Endothelial cell of umbilical vein (primary cell): Measurements from ENCODE around the gene CBLIF. TPM values are rescaled to one million over a fixed set of nuclear protein-coding genes. Genes with fewer than 3 reads are reported as not detected.

ENCODE experiments used
- BruUV-seq: library from RNA; stranded (reverse); fragments of 400-500 nt; replicated peaks from 2 replicates; lab custom pipeline; 2021; lab: Mats Ljungman, UMichigan
- CTCF ChIA-PET: fragments of 300-600, 350-600 bp; sonication (Branson Sonifier 250); formaldehyde crosslinking; loops from one replicate; lab custom pipeline; 2021; ENCODE audit warnings: antibody characterized with exemption, inconsistent platforms; lab: Charles Lee
- POLR2A ChIA-PET: fragments of 300-600, 350-600 bp; sonication (Branson Sonifier 250); formaldehyde crosslinking; loops from one replicate; lab custom pipeline; 2021; ENCODE audit warnings: antibody characterized with exemption, inconsistent platforms; lab: Charles Lee
- DNase-seq: peaks from one replicate; pipeline ENCODE4 v3.0.0-alpha.2; 2011; ENCODE audit warnings: low read depth, low spot score
- FAIRE-seq: peaks from 2 replicates; lab custom pipeline; 2011; peaks lifted over from hg19 to GRCh38; lab: Jason Lieb, UNC
- H2AFZ ChIP-seq: 2 replicates; pipeline ENCODE4 v1.6.0; 2012; ENCODE audit warnings: low read depth, low read length, control low read depth, inconsistent platforms
- H3K27ac ChIP-seq: 2 replicates; pipeline ENCODE4 v1.5.1; 2011; ENCODE audit warnings: low read depth, mild to moderate bottlenecking, control low read depth, low read length, moderate library complexity; ENCODE audit not compliant: insufficient read depth
- H3K27me3 ChIP-seq, 2 experiments: 2 replicates each; pipeline versions ENCODE4 v1.6.0 to v1.6.1; 2011; ENCODE audit warnings: low read length in 2 of 2, mixed read lengths in 1 of 2; ENCODE audit not compliant: control insufficient read depth in 2 of 2, insufficient read depth in 2 of 2
- H3K36me3 ChIP-seq, 2 experiments: 2 replicates in 1 of 2; 3 replicates in 1 of 2; pipeline ENCODE4 v1.5.1; 2011; ENCODE audit warnings: low read length in 2 of 2, mild to moderate bottlenecking in 1 of 2, moderate library complexity in 1 of 2; ENCODE audit not compliant: control insufficient read depth in 2 of 2, insufficient read depth in 2 of 2; ENCODE audit errors: extremely low read depth in 1 of 2
- H3K4me1 ChIP-seq: 3 replicates; pipeline ENCODE4 v1.5.1; 2011; ENCODE audit warnings: mild to moderate bottlenecking, low read length; ENCODE audit not compliant: control insufficient read depth, insufficient read depth; ENCODE audit errors: extremely low read depth
- H3K4me2 ChIP-seq: 2 replicates; pipeline ENCODE4 v1.6.1; 2011; ENCODE audit warnings: low read length, control low read depth, mixed read lengths; ENCODE audit not compliant: insufficient read depth
- H3K4me3 ChIP-seq, 3 experiments: fragments of 200-600 bp in 1 of 3; sonication (generic), shearing (Covaris generic) in 1 of 3; replicated peaks in 1 of 3; 2 replicates each; pipeline ENCODE4 v1.5.1; 2011 to 2016; ENCODE audit warnings: control low read depth in 3 of 3, low read length in 3 of 3, mild to moderate bottlenecking in 2 of 3, inconsistent platforms in 1 of 3, low read depth in 1 of 3, moderate library complexity in 1 of 3; ENCODE audit not compliant: insufficient read depth in 1 of 3
- H3K79me2 ChIP-seq: 2 replicates; pipeline ENCODE4 v1.6.0; 2012; ENCODE audit warnings: low read length, inconsistent platforms; ENCODE audit not compliant: control insufficient read depth, insufficient read depth
- H3K9ac ChIP-seq: replicated peaks from 2 replicates; pipeline ENCODE3; 2011; ENCODE audit warnings: low read length, control low read depth; ENCODE audit not compliant: insufficient read depth; ENCODE audit errors: extremely low read depth
- H3K9me1 ChIP-seq: replicated peaks from 3 replicates; pipeline ENCODE4 v1.6.0; 2011; ENCODE audit warnings: mild to moderate bottlenecking, low read length; ENCODE audit not compliant: control insufficient read depth, insufficient read depth; ENCODE audit errors: extremely low read depth
- H3K9me3 ChIP-seq: replicated peaks from 2 replicates; pipeline ENCODE4 v1.5.1; 2012; ENCODE audit warnings: low read length, inconsistent platforms; ENCODE audit not compliant: control insufficient read depth, insufficient read depth
- H4K20me1 ChIP-seq: replicated peaks from 2 replicates; pipeline ENCODE3; 2011; ENCODE audit warnings: mild to moderate bottlenecking, low read length; ENCODE audit not compliant: control insufficient read depth, insufficient read depth; ENCODE audit errors: extremely low read depth
- CTCF ChIP-seq, 2 donors: IDR thresholded peaks; 1 replicate in 1 of 2; 2 replicates in 1 of 2; pipeline ENCODE4 v1.5.1; 2011; ENCODE audit warnings: low read length in 2 of 2, mild to moderate bottlenecking in 2 of 2, moderate library complexity in 2 of 2, control low read depth in 1 of 2, inconsistent platforms in 1 of 2, low read depth in 1 of 2; ENCODE audit not compliant: insufficient read depth in 1 of 2; ENCODE audit errors: extremely low read depth in 1 of 2
- FOS ChIP-seq: IDR thresholded peaks from 2 replicates; pipeline ENCODE4 v1.6.1; 2011; ENCODE audit warnings: mild to moderate bottlenecking, low read length, moderate library complexity, borderline replicate concordance; ENCODE audit not compliant: insufficient read depth
- JUN ChIP-seq: IDR thresholded peaks from 2 replicates; pipeline ENCODE4 v1.6.1; 2011; ENCODE audit warnings: borderline replicate concordance, low read depth; ENCODE audit not compliant: insufficient read length, insufficient read depth
- MAX ChIP-seq: IDR thresholded peaks from 2 replicates; pipeline ENCODE4 v1.6.1; 2011; ENCODE audit not compliant: insufficient read depth, insufficient read length
- MYC ChIP-seq: IDR thresholded peaks from one replicate; pipeline ENCODE4 v1.6.1; 2011; ENCODE audit warnings: mild to moderate bottlenecking, low read depth, low read length
- POLR2A ChIP-seq: IDR thresholded peaks from 2 replicates; pipeline ENCODE4 v1.6.1; 2012; ENCODE audit warnings: low read depth, mild to moderate bottlenecking, control low read depth, low read length
- POLR2AphosphoS5 ChIP-seq: IDR thresholded peaks from 2 replicates; pipeline ENCODE4 v1.6.1; 2012; ENCODE audit warnings: low read depth, mild to moderate bottlenecking, control low read depth, low read length, moderate library complexity; ENCODE audit not compliant: insufficient read depth
- dilution Hi-C: fragments of 300-500 bp; cut with MboI; formaldehyde crosslinking; loops from one replicate; pipeline ENCODE4 v1.15.0; 2019; ENCODE audit warnings: low sequenced_read_pairs; ENCODE audit not compliant: extremely low pct_ligation_motif_present
- intact Hi-C: fragments of 100-400 bp; cut with micrococcal nuclease; formaldehyde crosslinking; loops from one replicate; pipeline ENCODE4 v1.10.0; 2022
- polyA plus RNA-seq, 4 experiments: library from polyadenylated mRNA; depleted of rRNA in 3 of 4; stranded (reverse) in 3 of 4; unstranded in 1 of 4; fragments of >200 nt; gene quantifications; 2 replicates each; pipeline versions ENCODE4 v1.2.1 to v1.2.3, GENCODE V29; 2011 to 2012; ENCODE audit warnings: missing spikeins in 1 of 4
- total RNA-seq: library from RNA; stranded (reverse); gene quantifications from 2 replicates; pipeline ENCODE4 v1.2.3, GENCODE V29; 2021

The CBLIF gene
- total and polyA plus RNA-seq, 2 donors (not counting 3 experiments of a cell fraction or from before 2014, with no cell fraction given), result not detected

- Histone ChIP-seq H3K4me2 (no peak overlapping the region), H3K36me3 (no peaks in the 10 kb centered on the region), H3K27ac (no peak overlapping the region), H3K9me3 (no peaks in the 10 kb centered on the region), H3K79me2 (no peaks in the 10 kb centered on the region), H3K27me3 (no peaks in the 10 kb centered on the region), H4K20me1 (no peaks in the 10 kb centered on the region), H3K4me3 (no peak overlapping the region), H3K9me1 (no peaks in the 10 kb centered on the region), H3K9ac (no peak overlapping the region), H3K4me1 (peaks cover 15% of the 10 kb centered on the region), H2AFZ (no peak overlapping the region)
- POLR2A ChIA-PET, result no interaction called here
- TF ChIP-seq JUN, result no peak
- no peak for TF ChIP-seq POLR2AphosphoS5
- TF ChIP-seq MAX, result no peak
- TF ChIP-seq MYC, result no peak
- DNase-seq (no peak), FAIRE-seq (no peak)
- no TSS peak for BruUV-seq
- CTCF ChIA-PET, result interaction anchor here (1.1 kb wide), 1 partner anchor 14 kb away, joined by 3 read pairs; no protein-coding TSS in a partner anchor
- dilution Hi-C loops, result no loop called here
- intact Hi-C loops, result no loop called here
These were observed 21.5 kb upstream of the CBLIF start for GRCh38 chr11:59866836-59867235.

GRCh38 chr11:59866397-59866796 lies 21.1 kb upstream of the CBLIF start, which contains the start of gene TCN1:
TSS of gene TCN1 (minus strand) at chr11:59866487. CDS start at chr11:59866470, 17 bp downstream.
- ChIA-PET POLR2A (no interaction called here), CTCF (interaction anchor here (1.1 kb wide), 1 partner anchor 14 kb away, joined by 3 read pairs; no protein-coding TSS in a partner anchor)
- peak within 1 kb of the TSS; percentile 44 for H3K27ac ChIP-seq
- dilution Hi-C loops (no loop called here), intact Hi-C loops (no loop called here)
- BruUV-seq, result no TSS peak
- H2AFZ ChIP-seq, result no peak within 1 kb of the TSS
- FAIRE-seq (no peak), DNase-seq (no peak)
- TF ChIP-seq JUN, result no peak
- no peak for TF ChIP-seq MYC
- TF ChIP-seq POLR2A, result no peak
- TF ChIP-seq FOS, result no peak
- no peak for TF ChIP-seq POLR2AphosphoS5
- TF ChIP-seq CTCF (IDR thresholded peaks at IDR 0.05; ENCODE audit: extremely low read depth in 1 of 2, insufficient read depth in 1 of 2, low read depth in 1 of 2, low read length in 2 of 2), result no peak
- no peaks in the 10 kb centered on the region for H3K79me2 ChIP-seq
- H3K9me3 ChIP-seq, result no peaks in the 10 kb centered on the region
- H3K4me2 ChIP-seq, result peak within 1 kb of the TSS; percentile 2
- no peaks in the 10 kb centered on the region for H3K27me3 ChIP-seq
- H3K4me1 ChIP-seq, result peaks cover 15% of the 10 kb centered on the region
- no peaks in the 10 kb centered on the region for H3K36me3 ChIP-seq
- H3K9me1 ChIP-seq, result no peaks in the 10 kb centered on the region
- H3K4me3 ChIP-seq, result no peak within 1 kb of the TSS
- no peaks in the 10 kb centered on the region for H4K20me1 ChIP-seq
- no peak within 1 kb of the TSS for H3K9ac ChIP-seq
